HEK293 (cell line): ENCODE results near the gene MAP2K6.

Experiments used
- CTCF ChIA-PET: fragments of 350-600 bp; formaldehyde crosslinking; extraction: SDS; loops from one replicate; lab custom pipeline; 2021; ENCODE audit warnings: antibody characterized with exemption; lab: Yijun Ruan, JAX
- POLR2A ChIA-PET: fragments of 300-600 bp; formaldehyde crosslinking; extraction: SDS; loops from one replicate; lab custom pipeline; 2020; ENCODE audit warnings: antibody characterized with exemption, inconsistent platforms; lab: Yijun Ruan, JAX
- H3K27ac ChIP-seq: fragments of 200-500 bp; sonication (Bioruptor generic); 2 replicates; pipeline ENCODE4 v1.5.1; 2014; ENCODE audit warnings: low read depth, low read length, control low read depth, inconsistent platforms; ENCODE audit errors: extremely low read depth
- H3K36me3 ChIP-seq, 2 experiments: fragments of 200-500 bp in 1 of 2; sonication (Bioruptor generic) in 1 of 2; 1 replicate in 1 of 2; 2 replicates in 1 of 2; pipeline ENCODE4 v1.5.1; 2014 to 2017; ENCODE audit warnings: inconsistent platforms in 2 of 2, low read length in 2 of 2; ENCODE audit not compliant: control insufficient read depth in 2 of 2, insufficient read depth in 1 of 2
- H3K4me1 ChIP-seq: fragments of 200-500 bp; sonication (Bioruptor generic); 2 replicates; pipeline ENCODE4 v1.5.1; 2014; ENCODE audit warnings: mild to moderate bottlenecking, low read length, inconsistent platforms; ENCODE audit not compliant: control insufficient read depth, insufficient read depth
- H3K4me3 ChIP-seq: 2 replicates; pipeline ENCODE4 v1.5.1; 2011; ENCODE audit warnings: low read depth, mild to moderate bottlenecking, control low read depth, low read length, moderate library complexity
- H3K9me3 ChIP-seq: fragments of 200-500 bp; sonication (Bioruptor generic); 2 replicates; pipeline ENCODE4 v1.5.1; 2014; ENCODE audit warnings: low read depth, low read length, inconsistent platforms; ENCODE audit not compliant: control insufficient read depth, insufficient read depth
- GLIS2 ChIP-seq: fragments of 450-650 bp; formaldehyde crosslinking; IDR thresholded peaks from 2 replicates; pipeline ENCODE4 v1.5.1; 2016; ENCODE audit warnings: missing biosample characterization, missing genetic modification characterization
- TCF7L2 ChIP-seq: IDR thresholded peaks from 2 replicates; pipeline ENCODE4 v1.6.1; 2011; ENCODE audit warnings: low read depth, mild to moderate bottlenecking, inconsistent platforms, low read length, moderate library complexity, borderline replicate concordance
- WT1 ChIP-seq: fragments of 450-650 bp; formaldehyde crosslinking; IDR thresholded peaks from 2 replicates; pipeline ENCODE4 v1.5.1; 2016; ENCODE audit warnings: missing biosample characterization, missing genetic modification characterization
- YY2 ChIP-seq: fragments of 450-650 bp; formaldehyde crosslinking; IDR thresholded peaks from 2 replicates; pipeline ENCODE4 v1.5.1; 2016; ENCODE audit warnings: missing biosample characterization, missing genetic modification characterization
- ZFP3 ChIP-seq: fragments of 450-650 bp; formaldehyde crosslinking; IDR thresholded peaks from 2 replicates; pipeline ENCODE4 v1.5.1; 2016; ENCODE audit warnings: low read depth, missing biosample characterization, missing genetic modification characterization
- ZNF133 ChIP-seq: fragments of 450-650 bp; formaldehyde crosslinking; IDR thresholded peaks from 2 replicates; pipeline ENCODE4 v1.5.1; 2016; ENCODE audit warnings: missing biosample characterization, missing genetic modification characterization
- ZNF155 ChIP-seq: fragments of 450-650 bp; formaldehyde crosslinking; IDR thresholded peaks from 2 replicates; pipeline ENCODE4 v1.5.1; 2016; ENCODE audit warnings: missing biosample characterization, missing genetic modification characterization
- ZNF335 ChIP-seq: fragments of 450-650 bp; formaldehyde crosslinking; conservative IDR thresholded peaks from 2 replicates; pipeline ENCODE4 v1.5.1; 2016; ENCODE audit warnings: missing biosample characterization, missing genetic modification characterization
- ZNF416 ChIP-seq: fragments of 450-650 bp; formaldehyde crosslinking; IDR thresholded peaks from 2 replicates; pipeline ENCODE4 v1.5.1; 2016; ENCODE audit warnings: missing biosample characterization, missing genetic modification characterization
- ZNF555 ChIP-seq: fragments of 450-650 bp; formaldehyde crosslinking; conservative IDR thresholded peaks from 2 replicates; pipeline ENCODE4 v1.5.1; 2017; ENCODE audit warnings: missing biosample characterization, mild to moderate bottlenecking, missing genetic modification characterization, inconsistent platforms
- ZNF596 ChIP-seq: fragments of 450-650 bp; IDR thresholded peaks from 2 replicates; pipeline ENCODE4 v1.5.0; 2018; ENCODE audit warnings: missing biosample characterization, mild to moderate bottlenecking, missing genetic modification characterization, moderate library complexity
- ZNF600 ChIP-seq: fragments of 450-650 bp; formaldehyde crosslinking; IDR thresholded peaks from 2 replicates; pipeline ENCODE4 v1.5.1; 2016; ENCODE audit warnings: missing biosample characterization, missing genetic modification characterization
- ZNF658 ChIP-seq: fragments of 450-650 bp; formaldehyde crosslinking; IDR thresholded peaks from 2 replicates; pipeline ENCODE4; 2016; ENCODE audit warnings: missing biosample characterization, missing genetic modification characterization
- TF ChIP-seq, protein P1 (sequence below): fragments of 450-650 bp; formaldehyde crosslinking; IDR thresholded peaks from 2 replicates; pipeline ENCODE4 v1.5.1; 2017; ENCODE audit warnings: missing biosample characterization, missing genetic modification characterization
- TF ChIP-seq, protein P2 (sequence below): fragments of 450-650 bp; formaldehyde crosslinking; IDR thresholded peaks from 2 replicates; pipeline ENCODE4 v1.5.1; 2016; ENCODE audit warnings: missing biosample characterization, missing genetic modification characterization
- TF ChIP-seq, protein P3 (sequence below): fragments of 450-650 bp; formaldehyde crosslinking; IDR thresholded peaks from 2 replicates; pipeline ENCODE4 v1.5.1; 2017; ENCODE audit warnings: missing biosample characterization, missing genetic modification characterization
- TF ChIP-seq, protein P4 (sequence below): fragments of 450-650 bp; formaldehyde crosslinking; IDR thresholded peaks from 2 replicates; pipeline ENCODE4 v1.5.1; 2016; ENCODE audit warnings: missing biosample characterization, missing genetic modification characterization, low read depth
- TF ChIP-seq, protein P5 (sequence below): fragments of 450-650 bp; formaldehyde crosslinking; IDR thresholded peaks from 2 replicates; pipeline ENCODE4 v1.5.1; 2016; ENCODE audit warnings: missing biosample characterization, missing genetic modification characterization
- TF ChIP-seq, protein P6 (sequence below): fragments of 450-650 bp; formaldehyde crosslinking; IDR thresholded peaks from 2 replicates; pipeline ENCODE4 v1.5.1; 2016; ENCODE audit warnings: missing biosample characterization, missing genetic modification characterization, borderline replicate concordance

MAP2K6 gene

DNA sequence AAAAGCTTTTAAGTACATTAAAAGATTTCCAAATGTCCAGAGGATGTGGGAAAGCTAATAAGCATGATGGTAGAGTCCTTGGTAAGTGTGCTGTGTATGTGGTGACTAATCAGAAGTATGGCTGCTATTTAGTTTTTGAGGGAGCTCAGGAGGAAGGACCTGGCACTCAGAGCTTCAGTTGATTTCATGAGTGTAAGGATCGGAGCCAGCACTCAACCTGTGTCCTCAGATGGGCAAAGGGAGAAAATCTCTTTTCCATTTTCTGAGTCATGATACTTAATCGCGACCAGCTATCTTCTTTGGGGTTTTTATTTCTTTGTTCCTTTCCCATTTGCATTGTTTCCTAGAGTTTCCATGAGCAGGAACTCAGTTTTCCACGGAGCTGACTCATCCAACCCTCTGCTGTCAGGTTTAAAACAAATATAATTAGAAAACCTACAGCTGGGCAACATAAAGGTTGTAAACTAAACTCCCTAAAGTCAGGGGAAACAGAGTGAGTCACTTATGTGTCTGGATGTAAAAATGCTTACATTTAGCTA lies 125.4 kb downstream of the MAP2K6 start (continued):
- TF ChIP-seq, protein P1, sequence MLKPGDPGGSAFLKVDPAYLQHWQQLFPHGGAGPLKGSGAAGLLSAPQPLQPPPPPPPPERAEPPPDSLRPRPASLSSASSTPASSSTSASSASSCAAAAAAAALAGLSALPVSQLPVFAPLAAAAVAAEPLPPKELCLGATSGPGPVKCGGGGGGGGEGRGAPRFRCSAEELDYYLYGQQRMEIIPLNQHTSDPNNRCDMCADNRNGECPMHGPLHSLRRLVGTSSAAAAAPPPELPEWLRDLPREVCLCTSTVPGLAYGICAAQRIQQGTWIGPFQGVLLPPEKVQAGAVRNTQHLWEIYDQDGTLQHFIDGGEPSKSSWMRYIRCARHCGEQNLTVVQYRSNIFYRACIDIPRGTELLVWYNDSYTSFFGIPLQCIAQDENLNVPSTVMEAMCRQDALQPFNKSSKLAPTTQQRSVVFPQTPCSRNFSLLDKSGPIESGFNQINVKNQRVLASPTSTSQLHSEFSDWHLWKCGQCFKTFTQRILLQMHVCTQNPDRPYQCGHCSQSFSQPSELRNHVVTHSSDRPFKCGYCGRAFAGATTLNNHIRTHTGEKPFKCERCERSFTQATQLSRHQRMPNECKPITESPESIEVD, result peak; percentile 81
- no peak for TF ChIP-seq ZFP3
- TF ChIP-seq, protein P2, sequence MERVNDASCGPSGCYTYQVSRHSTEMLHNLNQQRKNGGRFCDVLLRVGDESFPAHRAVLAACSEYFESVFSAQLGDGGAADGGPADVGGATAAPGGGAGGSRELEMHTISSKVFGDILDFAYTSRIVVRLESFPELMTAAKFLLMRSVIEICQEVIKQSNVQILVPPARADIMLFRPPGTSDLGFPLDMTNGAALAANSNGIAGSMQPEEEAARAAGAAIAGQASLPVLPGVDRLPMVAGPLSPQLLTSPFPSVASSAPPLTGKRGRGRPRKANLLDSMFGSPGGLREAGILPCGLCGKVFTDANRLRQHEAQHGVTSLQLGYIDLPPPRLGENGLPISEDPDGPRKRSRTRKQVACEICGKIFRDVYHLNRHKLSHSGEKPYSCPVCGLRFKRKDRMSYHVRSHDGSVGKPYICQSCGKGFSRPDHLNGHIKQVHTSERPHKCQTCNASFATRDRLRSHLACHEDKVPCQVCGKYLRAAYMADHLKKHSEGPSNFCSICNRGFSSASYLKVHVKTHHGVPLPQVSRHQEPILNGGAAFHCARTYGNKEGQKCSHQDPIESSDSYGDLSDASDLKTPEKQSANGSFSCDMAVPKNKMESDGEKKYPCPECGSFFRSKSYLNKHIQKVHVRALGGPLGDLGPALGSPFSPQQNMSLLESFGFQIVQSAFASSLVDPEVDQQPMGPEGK (tag by site-specific recombination), result no peak
- TF ChIP-seq WT1 (tag by site-specific recombination), result 0 out of 2 replicates have a peak, but pooled peaks have one; percentile 62
- no peak for TF ChIP-seq ZNF600
- 0 out of 2 replicates have a peak, but pooled peaks have one; percentile 20 for TF ChIP-seq ZNF335
- TF ChIP-seq, protein P3, sequence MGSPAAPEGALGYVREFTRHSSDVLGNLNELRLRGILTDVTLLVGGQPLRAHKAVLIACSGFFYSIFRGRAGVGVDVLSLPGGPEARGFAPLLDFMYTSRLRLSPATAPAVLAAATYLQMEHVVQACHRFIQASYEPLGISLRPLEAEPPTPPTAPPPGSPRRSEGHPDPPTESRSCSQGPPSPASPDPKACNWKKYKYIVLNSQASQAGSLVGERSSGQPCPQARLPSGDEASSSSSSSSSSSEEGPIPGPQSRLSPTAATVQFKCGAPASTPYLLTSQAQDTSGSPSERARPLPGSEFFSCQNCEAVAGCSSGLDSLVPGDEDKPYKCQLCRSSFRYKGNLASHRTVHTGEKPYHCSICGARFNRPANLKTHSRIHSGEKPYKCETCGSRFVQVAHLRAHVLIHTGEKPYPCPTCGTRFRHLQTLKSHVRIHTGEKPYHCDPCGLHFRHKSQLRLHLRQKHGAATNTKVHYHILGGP (tag by site-specific recombination), result peak; percentile 56

DNA sequence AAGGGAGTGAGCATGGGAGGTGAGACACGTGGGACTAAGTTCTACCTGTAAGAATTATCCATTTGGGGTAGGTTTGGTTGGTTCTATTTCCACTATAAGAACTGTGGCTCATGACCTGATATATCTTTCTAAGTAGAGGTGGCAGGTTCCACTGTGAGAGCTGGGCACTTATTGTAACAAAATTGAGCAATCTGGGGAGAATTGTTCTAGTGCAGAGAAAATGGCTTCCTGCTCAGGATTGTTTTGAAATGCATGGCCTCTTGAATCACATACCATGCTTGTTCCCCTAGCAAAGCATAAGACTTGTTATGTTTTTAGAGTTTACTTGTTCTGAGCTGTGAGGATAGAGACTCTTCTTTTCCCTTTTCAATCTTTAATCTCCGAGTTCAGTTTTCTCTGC lies 125.9 kb downstream of the MAP2K6 start:
- POLR2A ChIA-PET, result no interaction called here
- no peak overlapping the region for H3K4me3 ChIP-seq
- TF ChIP-seq, protein P4, sequence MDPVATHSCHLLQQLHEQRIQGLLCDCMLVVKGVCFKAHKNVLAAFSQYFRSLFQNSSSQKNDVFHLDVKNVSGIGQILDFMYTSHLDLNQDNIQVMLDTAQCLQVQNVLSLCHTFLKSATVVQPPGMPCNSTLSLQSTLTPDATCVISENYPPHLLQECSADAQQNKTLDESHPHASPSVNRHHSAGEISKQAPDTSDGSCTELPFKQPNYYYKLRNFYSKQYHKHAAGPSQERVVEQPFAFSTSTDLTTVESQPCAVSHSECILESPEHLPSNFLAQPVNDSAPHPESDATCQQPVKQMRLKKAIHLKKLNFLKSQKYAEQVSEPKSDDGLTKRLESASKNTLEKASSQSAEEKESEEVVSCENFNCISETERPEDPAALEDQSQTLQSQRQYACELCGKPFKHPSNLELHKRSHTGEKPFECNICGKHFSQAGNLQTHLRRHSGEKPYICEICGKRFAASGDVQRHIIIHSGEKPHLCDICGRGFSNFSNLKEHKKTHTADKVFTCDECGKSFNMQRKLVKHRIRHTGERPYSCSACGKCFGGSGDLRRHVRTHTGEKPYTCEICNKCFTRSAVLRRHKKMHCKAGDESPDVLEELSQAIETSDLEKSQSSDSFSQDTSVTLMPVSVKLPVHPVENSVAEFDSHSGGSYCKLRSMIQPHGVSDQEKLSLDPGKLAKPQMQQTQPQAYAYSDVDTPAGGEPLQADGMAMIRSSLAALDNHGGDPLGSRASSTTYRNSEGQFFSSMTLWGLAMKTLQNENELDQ (tag by site-specific recombination), result no peak
- no peak for TF ChIP-seq TCF7L2
- TF ChIP-seq GLIS2 (tag by site-specific recombination), result no peak
- TF ChIP-seq ZNF596 (tag by site-specific recombination), result no peak
- TF ChIP-seq ZNF155 (tag by site-specific recombination), result no peak
- TF ChIP-seq, protein P5, sequence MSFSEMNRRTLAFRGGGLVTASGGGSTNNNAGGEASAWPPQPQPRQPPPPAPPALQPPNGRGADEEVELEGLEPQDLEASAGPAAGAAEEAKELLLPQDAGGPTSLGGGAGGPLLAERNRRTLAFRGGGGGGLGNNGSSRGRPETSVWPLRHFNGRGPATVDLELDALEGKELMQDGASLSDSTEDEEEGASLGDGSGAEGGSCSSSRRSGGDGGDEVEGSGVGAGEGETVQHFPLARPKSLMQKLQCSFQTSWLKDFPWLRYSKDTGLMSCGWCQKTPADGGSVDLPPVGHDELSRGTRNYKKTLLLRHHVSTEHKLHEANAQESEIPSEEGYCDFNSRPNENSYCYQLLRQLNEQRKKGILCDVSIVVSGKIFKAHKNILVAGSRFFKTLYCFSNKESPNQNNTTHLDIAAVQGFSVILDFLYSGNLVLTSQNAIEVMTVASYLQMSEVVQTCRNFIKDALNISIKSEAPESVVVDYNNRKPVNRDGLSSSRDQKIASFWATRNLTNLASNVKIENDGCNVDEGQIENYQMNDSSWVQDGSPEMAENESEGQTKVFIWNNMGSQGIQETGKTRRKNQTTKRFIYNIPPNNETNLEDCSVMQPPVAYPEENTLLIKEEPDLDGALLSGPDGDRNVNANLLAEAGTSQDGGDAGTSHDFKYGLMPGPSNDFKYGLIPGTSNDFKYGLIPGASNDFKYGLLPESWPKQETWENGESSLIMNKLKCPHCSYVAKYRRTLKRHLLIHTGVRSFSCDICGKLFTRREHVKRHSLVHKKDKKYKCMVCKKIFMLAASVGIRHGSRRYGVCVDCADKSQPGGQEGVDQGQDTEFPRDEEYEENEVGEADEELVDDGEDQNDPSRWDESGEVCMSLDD (tag by site-specific recombination), result no peak
- TF ChIP-seq ZNF133, result no peak
- TF ChIP-seq, protein P6, sequence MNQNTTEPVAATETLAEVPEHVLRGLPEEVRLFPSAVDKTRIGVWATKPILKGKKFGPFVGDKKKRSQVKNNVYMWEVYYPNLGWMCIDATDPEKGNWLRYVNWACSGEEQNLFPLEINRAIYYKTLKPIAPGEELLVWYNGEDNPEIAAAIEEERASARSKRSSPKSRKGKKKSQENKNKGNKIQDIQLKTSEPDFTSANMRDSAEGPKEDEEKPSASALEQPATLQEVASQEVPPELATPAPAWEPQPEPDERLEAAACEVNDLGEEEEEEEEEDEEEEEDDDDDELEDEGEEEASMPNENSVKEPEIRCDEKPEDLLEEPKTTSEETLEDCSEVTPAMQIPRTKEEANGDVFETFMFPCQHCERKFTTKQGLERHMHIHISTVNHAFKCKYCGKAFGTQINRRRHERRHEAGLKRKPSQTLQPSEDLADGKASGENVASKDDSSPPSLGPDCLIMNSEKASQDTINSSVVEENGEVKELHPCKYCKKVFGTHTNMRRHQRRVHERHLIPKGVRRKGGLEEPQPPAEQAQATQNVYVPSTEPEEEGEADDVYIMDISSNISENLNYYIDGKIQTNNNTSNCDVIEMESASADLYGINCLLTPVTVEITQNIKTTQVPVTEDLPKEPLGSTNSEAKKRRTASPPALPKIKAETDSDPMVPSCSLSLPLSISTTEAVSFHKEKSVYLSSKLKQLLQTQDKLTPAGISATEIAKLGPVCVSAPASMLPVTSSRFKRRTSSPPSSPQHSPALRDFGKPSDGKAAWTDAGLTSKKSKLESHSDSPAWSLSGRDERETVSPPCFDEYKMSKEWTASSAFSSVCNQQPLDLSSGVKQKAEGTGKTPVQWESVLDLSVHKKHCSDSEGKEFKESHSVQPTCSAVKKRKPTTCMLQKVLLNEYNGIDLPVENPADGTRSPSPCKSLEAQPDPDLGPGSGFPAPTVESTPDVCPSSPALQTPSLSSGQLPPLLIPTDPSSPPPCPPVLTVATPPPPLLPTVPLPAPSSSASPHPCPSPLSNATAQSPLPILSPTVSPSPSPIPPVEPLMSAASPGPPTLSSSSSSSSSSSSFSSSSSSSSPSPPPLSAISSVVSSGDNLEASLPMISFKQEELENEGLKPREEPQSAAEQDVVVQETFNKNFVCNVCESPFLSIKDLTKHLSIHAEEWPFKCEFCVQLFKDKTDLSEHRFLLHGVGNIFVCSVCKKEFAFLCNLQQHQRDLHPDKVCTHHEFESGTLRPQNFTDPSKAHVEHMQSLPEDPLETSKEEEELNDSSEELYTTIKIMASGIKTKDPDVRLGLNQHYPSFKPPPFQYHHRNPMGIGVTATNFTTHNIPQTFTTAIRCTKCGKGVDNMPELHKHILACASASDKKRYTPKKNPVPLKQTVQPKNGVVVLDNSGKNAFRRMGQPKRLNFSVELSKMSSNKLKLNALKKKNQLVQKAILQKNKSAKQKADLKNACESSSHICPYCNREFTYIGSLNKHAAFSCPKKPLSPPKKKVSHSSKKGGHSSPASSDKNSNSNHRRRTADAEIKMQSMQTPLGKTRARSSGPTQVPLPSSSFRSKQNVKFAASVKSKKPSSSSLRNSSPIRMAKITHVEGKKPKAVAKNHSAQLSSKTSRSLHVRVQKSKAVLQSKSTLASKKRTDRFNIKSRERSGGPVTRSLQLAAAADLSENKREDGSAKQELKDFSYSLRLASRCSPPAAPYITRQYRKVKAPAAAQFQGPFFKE, result no peak
- no peak for TF ChIP-seq ZNF658 (tag by site-specific recombination)
- TF ChIP-seq ZNF555 (tag by site-specific recombination), result no peak
- no peak for TF ChIP-seq ZNF600
- TF ChIP-seq ZNF416 (tag by site-specific recombination), result no peak
- TF ChIP-seq YY2, result no peak
- TF ChIP-seq, all 188 proteins: peak for 0
- H3K9me3 ChIP-seq, result no peaks in the 10 kb centered on the region
- peaks cover 0 to 4% of the 10 kb centered on the region in 2 experiments; a peak in 1 of 3 replicates for H3K36me3 ChIP-seq
- CTCF ChIA-PET, result interaction anchor here (0.7 to 6.5 kb wide), 6 partner anchors 11 to 1082 kb away, joined by 3 to 35 read pairs (median 4); no protein-coding TSS in a partner anchor
- H3K27ac ChIP-seq, result peak overlapping the region; percentile 27; the same call in 1 of the 2 replicates
- H3K4me1 ChIP-seq, result peaks cover 7% of the 10 kb centered on the region
